GM18526 (cell line): ENCODE data around the gene ANKRD11.

Source experiments
- POLR2A ChIP-seq: IDR thresholded peaks from 3 replicates; pipeline ENCODE4 v1.6.1; 2011; ENCODE audit not compliant: insufficient read length; ENCODE audit errors: extremely low read depth

ANKRD11 gene

GRCh38 chr16:89430436-89431157 lies 59.8 kb downstream of the ANKRD11 start:
- no peak for TF ChIP-seq POLR2A

GRCh38 chr16:89426736-89427530 lies 63.4 kb downstream of the ANKRD11 start:
- no peak for TF ChIP-seq POLR2A

GRCh38 chr16:89425523-89425922 lies 64.8 kb downstream of the ANKRD11 start:
- TF ChIP-seq POLR2A: no peak

- TF ChIP-seq POLR2A: no peak
These were observed 66.6 kb downstream of the ANKRD11 start for GRCh38 chr16:89423681-89424260.

- TF ChIP-seq POLR2A: no peak
These were observed 67.3 kb downstream of the ANKRD11 start for GRCh38 chr16:89422905-89423630.

- no peak for TF ChIP-seq POLR2A
These were observed 67.8 kb downstream of the ANKRD11 start for GRCh38 chr16:89422527-89422904.

DNA sequence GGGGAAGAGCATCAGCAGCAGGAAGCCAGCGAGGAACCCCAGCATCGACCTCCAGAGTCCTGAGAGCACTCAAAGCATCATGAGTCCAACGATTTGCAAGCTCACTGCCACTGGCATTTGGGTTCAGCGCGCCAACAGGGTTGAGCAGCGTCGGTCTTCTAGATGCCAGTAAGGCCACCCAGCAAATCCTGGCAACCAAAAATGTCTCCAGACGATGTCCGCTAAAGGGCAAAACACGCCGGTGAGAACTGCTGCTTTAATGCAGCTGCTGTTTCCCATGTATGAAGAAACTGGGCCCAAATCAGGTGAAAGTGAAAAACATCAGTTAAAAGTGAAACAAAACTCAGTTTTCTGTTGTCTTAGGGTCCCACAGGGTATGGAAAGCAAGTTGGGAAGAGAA lies 70.2 kb downstream of the ANKRD11 start:
- no peak for TF ChIP-seq POLR2A

DNA sequence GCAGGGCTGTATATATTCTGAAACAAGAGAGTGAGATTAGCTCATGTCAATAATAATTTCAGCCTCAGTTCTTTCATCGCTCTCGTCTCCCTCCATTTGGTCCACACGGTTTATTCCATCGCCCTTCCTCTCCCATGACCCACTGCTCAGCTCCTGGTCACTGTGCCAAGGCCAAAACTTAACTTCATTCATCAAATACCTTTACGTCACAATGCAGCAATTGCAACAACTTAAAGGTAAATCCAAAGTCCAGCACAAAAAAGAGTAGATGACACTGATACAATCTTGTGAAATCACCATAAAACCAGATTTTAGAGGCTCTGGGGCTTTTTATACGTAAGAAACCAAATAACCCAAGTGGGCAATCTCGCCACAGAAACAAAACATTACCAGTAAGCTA lies 72.0 kb downstream of the ANKRD11 start:
- no peak for TF ChIP-seq POLR2A

DNA sequence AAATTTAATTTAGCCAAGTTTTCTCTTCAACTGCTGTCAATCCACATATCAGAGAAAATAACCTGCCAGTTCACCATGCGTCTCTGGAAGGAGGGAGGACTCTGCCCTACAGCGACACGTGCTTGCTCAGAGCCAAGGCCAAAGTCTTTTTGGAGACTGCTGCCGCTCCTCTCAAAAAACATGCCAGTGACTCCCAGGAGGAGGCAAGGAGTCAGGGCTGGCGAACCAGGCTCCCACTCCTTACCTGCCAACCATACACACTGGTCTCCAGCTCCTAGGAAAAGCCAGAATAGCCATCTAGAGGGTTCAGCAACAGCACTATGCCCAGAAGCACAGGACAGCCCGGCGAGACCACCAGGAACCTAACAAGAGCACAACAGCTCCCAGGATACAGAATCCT lies 73.0 kb downstream of the ANKRD11 start:
- TF ChIP-seq POLR2A: no peak

DNA sequence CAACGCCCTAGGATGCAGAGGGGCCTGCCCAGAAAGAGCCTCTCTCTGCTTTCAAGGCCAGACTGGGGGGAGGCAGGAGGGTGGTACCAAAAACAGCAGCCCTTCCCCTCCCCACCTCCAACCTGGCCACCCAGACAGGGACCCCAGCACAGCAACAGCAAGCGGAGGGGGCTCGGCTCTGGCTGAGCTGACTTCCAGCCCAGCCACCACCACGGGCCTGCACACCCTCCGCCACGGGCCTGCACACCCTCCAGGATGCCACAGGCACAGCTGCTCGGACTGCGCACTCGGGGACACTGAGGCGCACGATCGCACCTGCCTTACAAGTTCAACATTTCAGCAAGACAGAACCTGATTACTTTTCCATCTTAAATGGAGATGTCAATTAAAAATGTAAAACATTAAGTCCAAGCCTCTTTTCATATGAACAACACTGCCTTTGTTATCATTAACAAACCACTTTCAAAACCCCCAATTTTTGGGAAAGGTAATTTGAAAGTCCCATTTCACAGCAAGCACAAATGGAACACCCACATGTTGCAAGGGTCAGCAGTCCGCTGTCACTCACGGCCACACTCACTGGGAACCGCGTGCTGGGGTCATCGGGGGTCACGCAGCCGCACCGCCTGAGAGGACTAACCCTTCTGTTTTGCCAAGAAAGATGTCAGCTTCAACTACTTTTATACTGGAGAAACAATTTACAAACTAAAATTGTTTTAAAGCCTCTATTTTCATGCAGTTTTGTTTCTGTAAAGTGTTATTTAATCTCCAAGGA lies 76.4 kb downstream of the ANKRD11 start:
- no peak for TF ChIP-seq POLR2A

DNA sequence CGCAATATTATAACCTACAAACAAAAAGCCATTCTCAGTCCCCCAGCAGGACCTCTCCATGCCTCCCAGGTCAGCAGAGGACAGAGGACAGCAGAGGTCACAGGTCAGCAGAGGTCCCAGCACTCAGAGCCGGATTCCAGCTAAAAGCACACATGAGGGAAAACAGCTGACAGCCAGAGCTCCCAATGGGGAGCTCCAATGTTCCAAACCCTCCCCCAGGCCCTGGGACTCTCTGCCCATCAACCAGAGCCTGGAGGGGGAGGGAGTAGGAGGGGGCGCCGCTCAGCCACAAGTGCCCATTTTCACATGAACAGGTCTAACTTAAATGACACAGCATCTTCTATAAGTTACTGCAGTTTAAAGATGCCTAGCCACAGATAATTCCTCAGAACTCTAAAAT lies 77.5 kb downstream of the ANKRD11 start:
- no peak for TF ChIP-seq POLR2A

DNA sequence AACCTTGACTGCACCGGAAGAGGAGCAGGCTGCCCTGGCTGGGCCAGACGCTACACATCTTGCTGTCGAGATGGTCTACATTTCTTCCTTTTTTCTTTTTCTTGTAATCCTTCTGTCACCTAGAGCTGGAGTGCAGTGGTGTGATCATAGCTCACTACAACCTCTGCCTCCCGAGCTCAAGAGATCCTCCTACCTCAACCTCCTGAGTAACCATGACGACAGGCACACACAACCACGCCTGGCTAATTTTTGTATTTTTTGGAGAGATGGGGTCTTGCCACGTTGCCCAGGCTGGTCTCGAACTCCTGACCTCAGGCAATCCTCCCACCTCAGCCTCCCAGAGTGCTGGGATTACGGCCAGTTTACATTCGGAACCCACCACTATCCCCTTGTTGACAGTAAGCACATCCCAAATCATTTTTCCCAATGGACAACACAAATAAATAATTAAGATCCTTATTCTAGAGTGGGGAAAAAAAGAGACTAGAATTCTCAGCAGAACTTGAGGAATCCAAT lies 79.0 kb downstream of the ANKRD11 start:
- no peak for TF ChIP-seq POLR2A

DNA sequence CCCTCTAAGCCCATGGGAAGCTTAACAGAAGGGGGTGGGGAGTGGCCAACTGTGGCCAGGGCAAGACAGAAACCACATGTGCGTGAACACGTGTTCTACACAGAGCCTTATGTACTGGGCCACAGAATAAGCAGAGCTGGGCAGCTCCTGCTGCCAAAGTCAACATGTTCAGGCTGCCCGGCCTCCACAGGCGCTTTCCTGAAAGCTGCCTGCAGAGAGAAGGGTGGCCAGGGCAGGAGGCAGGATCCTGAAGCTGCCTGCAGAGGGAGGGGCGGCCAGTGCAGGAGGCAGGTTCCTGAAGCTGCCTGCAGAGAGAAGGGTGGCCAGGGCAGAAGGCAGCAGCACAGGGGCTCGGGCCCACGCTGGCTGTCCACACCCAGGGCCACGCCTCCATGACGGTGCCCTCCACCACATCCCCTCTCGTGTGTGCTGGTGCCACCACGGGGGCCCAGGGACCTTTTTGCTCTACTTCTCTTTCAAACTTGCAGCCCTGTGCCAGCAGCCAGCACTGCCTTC lies 79.5 kb downstream of the ANKRD11 start:
- TF ChIP-seq POLR2A: no peak

DNA sequence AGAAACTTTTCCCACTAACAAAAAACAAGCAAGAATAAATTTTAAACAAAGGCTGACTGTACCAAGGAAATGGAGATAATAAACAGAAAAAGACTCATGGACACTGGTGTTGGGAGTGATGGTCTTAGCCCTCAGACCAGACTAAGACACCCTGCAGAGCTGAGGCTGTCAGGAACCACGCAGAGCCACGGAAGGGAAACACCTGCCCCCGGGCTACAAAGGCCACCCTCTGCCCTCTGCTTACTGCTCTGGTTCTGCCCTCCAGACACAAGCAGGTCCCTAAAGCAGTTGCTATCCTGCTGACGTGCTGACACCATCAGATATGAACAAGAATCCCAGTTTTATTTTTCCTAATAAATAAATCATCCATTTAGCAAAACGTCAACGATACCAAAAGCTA lies 80.0 kb downstream of the ANKRD11 start:
- TF ChIP-seq POLR2A: no peak
